Lower lobe of right lung (tissue), 2 donors: Measurements from ENCODE around the gene MORF4L1. TPM values are rescaled to one million over a fixed set of nuclear protein-coding genes. Genes with fewer than 3 reads are reported as not detected.
"Not testable (repeated sequence)": the region's sequence is repeated elsewhere in the genome, so short reads cannot be mapped to it uniquely, and the experiment has no call there.

Experiments
- ATAC-seq, 2 donors: fragments of 200-7000 bp; cut with Tn5 transposase; one replicate each; pipeline ENCODE4 v1.9.1; 2020 to 2022; ENCODE audit warnings: mild to moderate bottlenecking in 2 of 2, moderate library complexity in 2 of 2
- DNase-seq: peaks from one replicate; pipeline ENCODE4 v3.0.0-alpha.2; 2020
- H3K27ac ChIP-seq: fragments of 200-600 bp; one replicate; pipeline ENCODE4 v1.8.0; 2022
- H3K27me3 ChIP-seq: fragments of 200-600 bp; one replicate; pipeline ENCODE4 v1.8.0; 2022; ENCODE audit warnings: low read depth
- H3K36me3 ChIP-seq: fragments of 200-600 bp; one replicate; pipeline ENCODE4 v1.8.0; 2022; ENCODE audit warnings: mild to moderate bottlenecking
- H3K4me1 ChIP-seq: fragments of 200-600 bp; one replicate; pipeline ENCODE4 v1.8.0; 2022
- H3K4me3 ChIP-seq: fragments of 200-600 bp; one replicate; pipeline ENCODE4 v1.8.0; 2022; ENCODE audit warnings: mild to moderate bottlenecking
- H3K9me3 ChIP-seq: fragments of 200-600 bp; one replicate; pipeline ENCODE4 v1.8.0; 2022
- CTCF ChIP-seq: fragments of 200-600 bp; IDR thresholded peaks from one replicate; pipeline ENCODE4 v1.8.0; 2022; ENCODE audit warnings: antibody characterized with exemption, mild to moderate bottlenecking
- intact Hi-C: fragments of 100-400 bp; cut with DNase I; formaldehyde crosslinking; loops from one replicate; pipeline ENCODE4 v1.11.0; 2022
- total RNA-seq: library from RNA; stranded (reverse); fragmentation: NEBNext Ultra II Directional; extraction: Animal tissue kit (Norgen Biotek cat#: 25700); gene quantifications from one replicate; pipeline ENCODE4 v1.2.1, GENCODE V29; 2021
- donor health status: DM: no; HTN: yes; CAD: no; lungs with severe emphysema.

The MORF4L1 gene
- total RNA-seq, 1 donor from 2014 or later = 289 TPM

- H3K4me1 ChIP-seq = peaks cover 70% of the 10 kb centered on the region
- no peak for DNase-seq
- H3K27me3 ChIP-seq = no peaks in the 10 kb centered on the region
- ATAC-seq = peak in 1 of 2 donors; percentile 38
- intact Hi-C loops = no loop called here
- no peak for TF ChIP-seq CTCF
- no peak overlapping the region for H3K27ac ChIP-seq
- no peak overlapping the region for H3K4me3 ChIP-seq
- H3K9me3 ChIP-seq = no peaks in the 10 kb centered on the region
- H3K36me3 ChIP-seq = peaks cover 66% of the 10 kb centered on the region
These were observed 9.0 kb downstream of the MORF4L1 start for GRCh38 chr15:78881681-78882080.

- no peak overlapping the region for H3K27ac ChIP-seq
- peaks cover 13% of the 10 kb centered on the region for H3K4me1 ChIP-seq
- peaks cover 100% of the 10 kb centered on the region for H3K36me3 ChIP-seq
- intact Hi-C loops = no loop called here
- H3K27me3 ChIP-seq = no peaks in the 10 kb centered on the region
- no peak overlapping the region for H3K4me3 ChIP-seq
- H3K9me3 ChIP-seq = no peaks in the 10 kb centered on the region
- TF ChIP-seq CTCF = no peak
- ATAC-seq (peak in 1 of 2 donors; percentile 78), DNase-seq (no peak)
These were observed 16.3 kb downstream of the MORF4L1 start for GRCh38 chr15:78889000-78889399.

- TF ChIP-seq CTCF = no peak
- Histone ChIP-seq H3K4me3 (no peak overlapping the region), H3K4me1 (peaks cover 6% of the 10 kb centered on the region), H3K27ac (no peak overlapping the region), H3K9me3 (no peaks in the 10 kb centered on the region), H3K36me3 (peaks cover 100% of the 10 kb centered on the region), H3K27me3 (no peaks in the 10 kb centered on the region)
- DNase-seq (no peak), ATAC-seq (no peak)
- intact Hi-C loops = no loop called here
These were observed 20.8 kb downstream of the MORF4L1 start for GRCh38 chr15:78893538-78893937.

- ATAC-seq = no peak
- TF ChIP-seq CTCF = no peak
- Histone ChIP-seq H3K4me3 (no peak overlapping the region), H3K27ac (no peak overlapping the region), H3K36me3 (peaks cover 100% of the 10 kb centered on the region), H3K27me3 (no peaks in the 10 kb centered on the region), H3K9me3 (no peaks in the 10 kb centered on the region), H3K4me1 (no peaks in the 10 kb centered on the region)
- no peak for DNase-seq
- intact Hi-C loops = no loop called here
These were observed 22.8 kb downstream of the MORF4L1 start for GRCh38 chr15:78895471-78895870.

GRCh38 chr15:78898540-78898939 lies 25.9 kb downstream of the MORF4L1 start:
- Histone ChIP-seq H3K9me3 (no peaks in the 10 kb centered on the region), H3K27ac (no peak overlapping the region), H3K4me3 (no peak overlapping the region), H3K4me1 (peaks cover 20% of the 10 kb centered on the region), H3K36me3 (peaks cover 100% of the 10 kb centered on the region), H3K27me3 (no peaks in the 10 kb centered on the region)
- DNase-seq (no peak), ATAC-seq (no peak)
- intact Hi-C loops = no loop called here
- no peak for TF ChIP-seq CTCF

GRCh38 chr15:78900819-78901533 lies 28.3 kb downstream of the MORF4L1 start:
- H3K27me3 ChIP-seq, H3K9me3 ChIP-seq, ATAC-seq, H3K27ac ChIP-seq, H3K4me3 ChIP-seq, intact Hi-C loops, DNase-seq: not testable (repeated sequence)
- peaks cover 100% of the 10 kb centered on the region for H3K36me3 ChIP-seq
- H3K4me1 ChIP-seq = peaks cover 22% of the 10 kb centered on the region

GRCh38 chr15:78902281-78903032 lies 29.8 kb downstream of the MORF4L1 start:
- H3K27ac ChIP-seq = peak overlapping the region; percentile 10
- intact Hi-C loops = not testable (repeated sequence)

More at GRCh38 chr15:78902281-78903032, 29.8 kb downstream of the MORF4L1 start:
- DNase-seq, H3K27me3 ChIP-seq, H3K4me3 ChIP-seq, ATAC-seq, H3K9me3 ChIP-seq: not testable (repeated sequence)
- peaks cover 34% of the 10 kb centered on the region for H3K4me1 ChIP-seq
- peaks cover 100% of the 10 kb centered on the region for H3K36me3 ChIP-seq
